ENCODE data around the gene MRPL30.

Gene MRPL30

GRCh38 chr2:99159594-99159993, 21.4 kb upstream of the MRPL30 start:
- no peak for DNase-seq (ENCODE audit: low spot score)
- in situ Hi-C loops (cut with MboI; ENCODE audit: low pct_unique_long_range_greater_than_20kb, low sequenced_read_pairs, unreplicated experiment), result no loop called here
- TF ChIP-seq CTCF (IDR thresholded peaks at IDR 0.05; ENCODE audit: extremely low read depth, insufficient read depth, missing control alignments), result no peak

GRCh38 chr2:99166218-99166617, 14.8 kb upstream of the MRPL30 start:
- in situ Hi-C loops (cut with MboI; ENCODE audit: low pct_unique_long_range_greater_than_20kb, low sequenced_read_pairs, unreplicated experiment), result no loop called here
- DNase-seq (ENCODE audit: low spot score), result no peak
- no peak for TF ChIP-seq CTCF (IDR thresholded peaks at IDR 0.05; ENCODE audit: extremely low read depth, insufficient read depth, missing control alignments)

GRCh38 chr2:99169534-99169933, 11.4 kb upstream of the MRPL30 start:
- DNase-seq (ENCODE audit: low spot score), result no peak
- in situ Hi-C loops (cut with MboI; ENCODE audit: low pct_unique_long_range_greater_than_20kb, low sequenced_read_pairs, unreplicated experiment), result no loop called here
- TF ChIP-seq CTCF (IDR thresholded peaks at IDR 0.05; ENCODE audit: extremely low read depth, insufficient read depth, missing control alignments), result no peak

- in situ Hi-C loops (cut with MboI; ENCODE audit: low pct_unique_long_range_greater_than_20kb, low sequenced_read_pairs, unreplicated experiment), result no loop called here
- TF ChIP-seq CTCF (IDR thresholded peaks at IDR 0.05; ENCODE audit: extremely low read depth, insufficient read depth, missing control alignments), result no peak
Observed at GRCh38 chr2:99171377-99172140, 9.4 kb upstream of the MRPL30 start.

GRCh38 chr2:99181624-99182000, 628 bp downstream of the MRPL30 start:
- no peak for TF ChIP-seq CTCF (IDR thresholded peaks at IDR 0.05; ENCODE audit: extremely low read depth, insufficient read depth, missing control alignments)
- DNase-seq (ENCODE audit: low spot score), result no peak
- in situ Hi-C loops (cut with MboI; ENCODE audit: low pct_unique_long_range_greater_than_20kb, low sequenced_read_pairs, unreplicated experiment), result loop anchor here (25.0 kb wide), 1 partner anchor 306 kb away; the partner anchor contains the start of gene REV1

More at GRCh38 chr2:99171377-99172140, 9.4 kb upstream of the MRPL30 start:
- DNase-seq (ENCODE audit: low spot score), result no peak

- in situ Hi-C loops (cut with MboI; ENCODE audit: low pct_unique_long_range_greater_than_20kb, low sequenced_read_pairs, unreplicated experiment), result loop anchor here (25.0 kb wide), 1 partner anchor 304 kb away; the partner anchor contains the start of gene REV1
- no peak for TF ChIP-seq CTCF (IDR thresholded peaks at IDR 0.05; ENCODE audit: extremely low read depth, insufficient read depth, missing control alignments)
- DNase-seq (ENCODE audit: low spot score), result no peak
Observed at GRCh38 chr2:99183025-99183424, 2.0 kb downstream of the MRPL30 start.

Measured in GM13977 (cell line).